ENCODE data around the gene MAPKAPK5. TPM values are rescaled to one million over a fixed set of nuclear protein-coding genes. Genes with fewer than 3 reads are reported as not detected.
"Not testable (repeated sequence)": the region's sequence is repeated elsewhere in the genome, so short reads cannot be mapped to it uniquely, and the experiment has no call there.

Gene MAPKAPK5
- total and polyA plus RNA-seq, 10 of the 15 experiments (the other 5 are each of a cell fraction or from before 2014, with no cell fraction given) = 12.6 to 54.3 (median 41.5) TPM

- H3K27ac ChIP-seq (ENCODE audit: control insufficient read depth, insufficient read depth); BruUV-seq (replicated peaks); POLR2A ChIA-PET; in situ Hi-C loops (cut with MboI); H3K79me2 ChIP-seq (ENCODE audit: control insufficient read depth, insufficient read depth, low read length); ATAC-seq; H3K27me3 ChIP-seq (replicated peaks in 1 of 2; ENCODE audit: control insufficient read depth in 2 of 2, insufficient read depth in 2 of 2, low read length in 1 of 2); H3K4me1 ChIP-seq (ENCODE audit: control insufficient read depth, insufficient read depth, low read length); CTCF ChIA-PET; H2AFZ ChIP-seq (ENCODE audit: control insufficient read depth, low read depth, low read length); RAD21 ChIA-PET (ENCODE audit: unreplicated experiment); H4K20me1 ChIP-seq (ENCODE audit: control insufficient read depth, insufficient read depth); FAIRE-seq; H3K9me3 ChIP-seq (replicated peaks; ENCODE audit: control insufficient read depth, insufficient read depth, low read length); DNase-seq (ENCODE audit: low read depth, low spot score); H3K4me3 ChIP-seq; H3K36me3 ChIP-seq (ENCODE audit: control insufficient read depth in 2 of 2, insufficient read depth in 2 of 2, low read length in 1 of 2); H3K4me2 ChIP-seq (ENCODE audit: control insufficient read depth, insufficient read depth); H3K9ac ChIP-seq (ENCODE audit: control insufficient read depth, insufficient read depth, low read length); SMC1A ChIA-PET (ENCODE audit: uncharacterized antibody, unreplicated experiment); intact Hi-C loops (cut with micrococcal nuclease; ENCODE audit: unreplicated experiment): not testable (repeated sequence)
- WGBS (ENCODE audit: insufficient coverage, insufficient replicate concordance, low lambda C conversion rate, missing lambda C conversion rate) = 52% methylated on average over 3 of the region's 3 CpGs
These were observed 12.4 kb upstream of the MAPKAPK5 start for GRCh38 chr12:111829635-111830034.

- H3K4me1 ChIP-seq (ENCODE audit: control insufficient read depth, insufficient read depth, low read length); H3K36me3 ChIP-seq (ENCODE audit: control insufficient read depth in 2 of 2, insufficient read depth in 2 of 2, low read length in 1 of 2); H3K9ac ChIP-seq (ENCODE audit: control insufficient read depth, insufficient read depth, low read length); intact Hi-C loops (cut with micrococcal nuclease; ENCODE audit: unreplicated experiment); H3K27ac ChIP-seq (ENCODE audit: control insufficient read depth, insufficient read depth); H3K79me2 ChIP-seq (ENCODE audit: control insufficient read depth, insufficient read depth, low read length); H3K27me3 ChIP-seq (replicated peaks in 1 of 2; ENCODE audit: control insufficient read depth in 2 of 2, insufficient read depth in 2 of 2, low read length in 1 of 2); H3K4me3 ChIP-seq; H2AFZ ChIP-seq (ENCODE audit: control insufficient read depth, low read depth, low read length); H3K4me2 ChIP-seq (ENCODE audit: control insufficient read depth, insufficient read depth); ATAC-seq; FAIRE-seq; SMC1A ChIA-PET (ENCODE audit: uncharacterized antibody, unreplicated experiment); H3K9me3 ChIP-seq (replicated peaks; ENCODE audit: control insufficient read depth, insufficient read depth, low read length); H4K20me1 ChIP-seq (ENCODE audit: control insufficient read depth, insufficient read depth); BruUV-seq (replicated peaks); DNase-seq (ENCODE audit: low read depth, low spot score); CTCF ChIA-PET; POLR2A ChIA-PET; in situ Hi-C loops (cut with MboI): not testable (repeated sequence)
- RAD21 ChIA-PET (ENCODE audit: unreplicated experiment) = interaction anchor here (0.5 kb wide), 1 partner anchor 101 kb away, joined by 3 read pairs; no protein-coding TSS in a partner anchor
- 61% methylated on average over 22 of the region's 22 CpGs for WGBS (ENCODE audit: insufficient coverage, insufficient replicate concordance, low lambda C conversion rate, missing lambda C conversion rate)
These were observed 7.2 kb upstream of the MAPKAPK5 start for GRCh38 chr12:111834740-111835386.

- H3K4me1 ChIP-seq (ENCODE audit: control insufficient read depth, insufficient read depth, low read length); H3K27me3 ChIP-seq (replicated peaks in 1 of 2; ENCODE audit: control insufficient read depth in 2 of 2, insufficient read depth in 2 of 2, low read length in 1 of 2); intact Hi-C loops (cut with micrococcal nuclease; ENCODE audit: unreplicated experiment); in situ Hi-C loops (cut with MboI); DNase-seq (ENCODE audit: low read depth, low spot score); H3K9ac ChIP-seq (ENCODE audit: control insufficient read depth, insufficient read depth, low read length); POLR2A ChIA-PET; H3K9me3 ChIP-seq (replicated peaks; ENCODE audit: control insufficient read depth, insufficient read depth, low read length); H3K4me3 ChIP-seq; H2AFZ ChIP-seq (ENCODE audit: control insufficient read depth, low read depth, low read length); H3K27ac ChIP-seq (ENCODE audit: control insufficient read depth, insufficient read depth); FAIRE-seq; H4K20me1 ChIP-seq (ENCODE audit: control insufficient read depth, insufficient read depth); H3K4me2 ChIP-seq (ENCODE audit: control insufficient read depth, insufficient read depth); H3K36me3 ChIP-seq (ENCODE audit: control insufficient read depth in 2 of 2, insufficient read depth in 2 of 2, low read length in 1 of 2); H3K79me2 ChIP-seq (ENCODE audit: control insufficient read depth, insufficient read depth, low read length); ATAC-seq; BruUV-seq (replicated peaks); CTCF ChIA-PET; SMC1A ChIA-PET (ENCODE audit: uncharacterized antibody, unreplicated experiment): not testable (repeated sequence)
- WGBS (ENCODE audit: insufficient coverage, insufficient replicate concordance, low lambda C conversion rate, missing lambda C conversion rate) = 89% methylated on average over 28 of the region's 28 CpGs
- RAD21 ChIA-PET (ENCODE audit: unreplicated experiment) = interaction anchor here (0.5 kb wide), 1 partner anchor 102 kb away, joined by 3 read pairs; no protein-coding TSS in a partner anchor
These were observed 6.4 kb upstream of the MAPKAPK5 start for GRCh38 chr12:111835531-111836181.
